HFF-Myc (cell line): ENCODE data around the gene TEX13A.
A peak's percentile ranks its signal among the peaks of the same experiment; 100 is the strongest.

ENCODE experiments used
- DNase-seq: peaks from one replicate; pipeline ENCODE4 v3.0.0-alpha.2; 2011; ENCODE audit warnings: low read depth; ENCODE audit errors: extremely low read depth
- H3K4me3 ChIP-seq: replicated peaks from 2 replicates; pipeline ENCODE4 v1.5.1; 2011; ENCODE audit warnings: low read depth, mild to moderate bottlenecking, control low read depth, low read length
- TF ChIP-seq, protein P1 (sequence below): IDR thresholded peaks from 2 replicates; pipeline ENCODE4 v1.5.1; 2012; ENCODE audit warnings: mild to moderate bottlenecking, low read depth, low read length, control low read depth; ENCODE audit errors: missing control alignments

TEX13A gene

DNA sequence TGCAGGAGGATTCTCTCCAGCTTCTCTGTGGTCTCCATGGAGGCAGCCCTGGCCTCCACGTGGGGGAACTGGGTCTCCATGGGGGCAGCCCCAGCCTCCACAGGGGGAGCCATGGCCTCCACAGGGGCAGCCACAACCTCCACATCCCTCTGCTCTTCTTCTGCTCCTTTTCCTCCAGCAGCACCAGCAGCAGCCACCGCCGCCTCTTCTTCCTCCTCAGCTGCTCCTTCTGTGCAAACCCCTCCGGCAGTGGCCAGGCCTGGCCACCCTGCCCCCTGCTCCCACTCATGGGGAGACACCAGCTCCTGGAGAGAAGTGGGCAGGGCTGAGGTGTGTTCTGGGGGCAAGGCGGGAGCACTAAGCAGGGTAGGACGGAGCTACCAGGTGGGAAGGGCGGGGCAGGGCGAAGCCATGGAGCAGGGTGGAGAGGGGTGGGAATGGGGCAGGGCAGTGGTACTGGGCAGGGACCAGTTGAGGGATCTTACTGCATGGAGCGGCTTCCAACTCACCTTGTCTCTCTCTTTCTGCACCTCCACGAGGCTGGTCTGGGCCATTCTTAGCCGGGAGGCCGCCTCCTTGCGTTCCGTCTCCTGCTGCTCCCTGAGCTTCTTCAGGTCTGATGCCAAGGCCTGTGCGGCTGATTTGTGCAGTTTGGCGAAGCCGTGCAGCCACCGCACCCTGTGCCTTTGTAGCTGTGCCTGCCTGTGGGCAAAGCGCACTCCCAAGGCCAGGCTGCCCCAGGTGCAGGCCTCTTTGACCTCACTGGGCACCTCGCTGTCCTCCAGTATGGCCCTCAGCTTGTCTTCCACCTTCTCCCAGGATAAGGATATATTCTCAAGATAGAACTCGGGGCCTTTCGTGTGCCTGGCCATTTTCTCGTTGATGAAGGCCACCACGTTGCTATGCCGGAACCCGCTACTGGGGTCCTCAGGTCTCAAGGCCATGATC is 766 bp downstream of the TEX13A start:
- no peak overlapping the region for H3K4me3 ChIP-seq
- TF ChIP-seq, protein P1, sequence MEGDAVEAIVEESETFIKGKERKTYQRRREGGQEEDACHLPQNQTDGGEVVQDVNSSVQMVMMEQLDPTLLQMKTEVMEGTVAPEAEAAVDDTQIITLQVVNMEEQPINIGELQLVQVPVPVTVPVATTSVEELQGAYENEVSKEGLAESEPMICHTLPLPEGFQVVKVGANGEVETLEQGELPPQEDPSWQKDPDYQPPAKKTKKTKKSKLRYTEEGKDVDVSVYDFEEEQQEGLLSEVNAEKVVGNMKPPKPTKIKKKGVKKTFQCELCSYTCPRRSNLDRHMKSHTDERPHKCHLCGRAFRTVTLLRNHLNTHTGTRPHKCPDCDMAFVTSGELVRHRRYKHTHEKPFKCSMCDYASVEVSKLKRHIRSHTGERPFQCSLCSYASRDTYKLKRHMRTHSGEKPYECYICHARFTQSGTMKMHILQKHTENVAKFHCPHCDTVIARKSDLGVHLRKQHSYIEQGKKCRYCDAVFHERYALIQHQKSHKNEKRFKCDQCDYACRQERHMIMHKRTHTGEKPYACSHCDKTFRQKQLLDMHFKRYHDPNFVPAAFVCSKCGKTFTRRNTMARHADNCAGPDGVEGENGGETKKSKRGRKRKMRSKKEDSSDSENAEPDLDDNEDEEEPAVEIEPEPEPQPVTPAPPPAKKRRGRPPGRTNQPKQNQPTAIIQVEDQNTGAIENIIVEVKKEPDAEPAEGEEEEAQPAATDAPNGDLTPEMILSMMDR: no peak
- DNase-seq: no peak

DNA sequence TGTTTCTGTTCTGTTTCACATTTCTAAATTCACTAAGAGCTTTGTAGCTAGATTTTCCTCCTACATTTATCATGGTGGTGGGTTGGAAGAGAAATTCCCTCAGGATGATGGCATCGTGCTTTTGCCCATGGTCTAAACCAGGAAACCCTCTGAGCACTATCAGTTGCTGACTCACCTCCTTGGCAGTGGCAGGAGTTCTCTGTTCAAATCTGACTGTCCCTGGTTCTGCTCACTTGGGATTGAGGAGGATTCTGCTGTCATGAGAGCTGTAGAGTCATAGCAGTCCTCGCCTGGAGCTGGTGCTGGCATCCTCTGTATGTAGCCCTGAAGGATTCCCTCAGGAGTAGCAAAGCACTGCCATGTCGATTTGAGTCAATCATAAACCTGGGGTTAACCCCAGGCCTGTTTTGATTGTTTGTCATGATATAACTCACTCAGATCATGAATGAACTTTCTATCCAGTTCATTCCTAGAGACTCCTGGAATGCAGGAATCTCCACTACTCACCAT is 9.4 kb downstream of the TEX13A start:
- H3K4me3 ChIP-seq: no peak overlapping the region
- DNase-seq: no peak
- TF ChIP-seq, protein P1: no peak

DNA sequence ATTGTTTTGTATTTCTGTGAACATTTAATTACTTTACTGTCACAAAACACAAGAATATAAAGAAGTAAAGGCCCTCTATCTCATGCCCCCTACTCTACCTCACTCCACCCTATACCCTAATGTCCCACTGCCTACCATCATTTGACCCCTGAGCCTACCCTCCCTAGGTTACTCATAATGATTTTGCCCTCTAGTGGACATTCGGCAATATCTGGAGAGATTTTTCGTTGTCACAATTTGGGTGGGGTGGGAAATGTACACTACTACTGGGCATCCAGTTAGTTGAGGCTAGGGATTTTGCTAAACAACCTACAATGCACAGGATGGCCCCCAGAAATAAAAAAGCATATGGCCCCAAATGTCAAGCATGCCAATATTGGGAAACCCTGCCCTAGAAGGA is 10.2 kb downstream of the TEX13A start:
- no peak for DNase-seq
- no peak overlapping the region for H3K4me3 ChIP-seq
- TF ChIP-seq, protein P1: no peak

DNA sequence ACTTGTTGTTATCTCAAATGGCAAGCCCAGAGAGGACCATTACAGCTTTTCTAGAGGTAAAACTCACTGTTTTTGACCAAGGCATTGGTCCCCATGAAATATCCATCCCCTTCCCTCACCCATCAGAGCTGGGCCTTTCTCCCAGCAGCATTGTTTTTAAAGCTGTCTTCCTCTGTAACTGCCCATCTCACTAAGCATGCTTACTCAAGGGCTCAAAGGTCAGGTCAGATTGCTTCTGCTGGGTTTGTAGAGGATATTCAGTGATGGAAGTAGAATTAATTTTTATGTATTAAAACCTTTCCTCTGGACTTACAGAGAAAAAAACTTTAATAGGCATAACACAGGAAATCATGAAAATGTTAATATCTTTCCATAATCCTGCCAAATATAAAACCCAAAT is 11.1 kb downstream of the TEX13A start:
- TF ChIP-seq, protein P1: no peak
- H3K4me3 ChIP-seq: no peak overlapping the region
- no peak for DNase-seq

DNA sequence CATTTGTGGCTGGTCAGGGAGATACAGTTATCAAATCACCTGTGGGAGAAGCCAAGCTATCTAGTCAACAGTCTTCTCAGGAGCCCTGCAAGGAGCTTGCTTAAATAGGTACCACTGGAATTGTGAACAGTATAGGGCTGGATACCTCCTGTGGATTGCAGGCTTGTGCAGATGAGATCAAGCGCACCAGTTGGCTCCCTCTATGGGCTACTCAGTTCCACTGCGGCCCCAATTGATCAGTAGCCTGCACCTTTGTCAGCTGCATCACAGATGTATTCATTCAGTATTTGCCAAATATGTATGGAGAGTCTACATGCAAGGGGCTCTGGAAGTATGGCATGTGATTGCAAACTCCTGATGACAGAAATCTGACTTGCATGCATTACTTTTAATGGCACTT is 28.6 kb downstream of the TEX13A start:
- H3K4me3 ChIP-seq: no peak overlapping the region
- no peak for DNase-seq
- TF ChIP-seq, protein P1: peak; percentile 23

DNA sequence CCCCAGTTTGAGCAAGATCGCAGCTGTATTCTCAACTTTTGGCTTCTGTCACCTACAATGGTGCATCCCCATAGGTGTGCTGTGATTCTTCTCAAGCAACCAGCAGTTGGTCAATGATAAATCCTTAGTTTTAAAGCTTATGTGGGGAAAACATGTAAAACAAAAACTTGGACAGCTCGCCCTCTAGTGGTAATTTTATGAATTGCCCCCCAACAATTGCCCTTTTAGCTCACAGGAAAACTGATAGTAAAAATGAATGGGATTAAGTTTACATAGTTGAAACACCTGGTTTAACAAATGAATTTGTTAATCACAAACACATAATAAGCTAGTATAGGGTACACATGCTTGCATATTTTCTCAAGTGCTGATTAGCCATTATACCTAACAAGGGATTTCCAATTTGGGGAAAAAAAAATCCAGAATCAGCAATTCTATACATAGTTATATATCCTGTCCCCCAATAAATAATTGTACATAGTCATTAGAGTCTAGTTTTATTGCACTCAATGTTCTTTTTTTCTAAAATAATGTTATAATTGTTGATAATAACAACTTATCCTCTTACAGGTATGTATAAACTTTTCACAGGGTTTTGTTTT is 30.1 kb downstream of the TEX13A start:
- peak; percentile 1 for DNase-seq
- TF ChIP-seq, protein P1: peak; percentile 50

More for the DNA sequence above, 30.1 kb downstream of the TEX13A start:
- H3K4me3 ChIP-seq: no peak overlapping the region
